Spleen (tissue), 11 donors: ENCODE results near the gene SEMA3B. TPM values are rescaled to one million over a fixed set of nuclear protein-coding genes. Genes with fewer than 3 reads are reported as not detected.
"Not testable (repeated sequence)": the region's sequence is repeated elsewhere in the genome, so short reads cannot be mapped to it uniquely, and the experiment has no call there.

Experiments used
- DNase-seq: peaks from one replicate; pipeline ENCODE4 v3.0.0-alpha.2; 2020
- H3K27ac ChIP-seq, 8 donors: fragments of 200-600 bp; sonication (generic) in 7 of 8; 1 replicate in 4 of 8; 2 replicates in 4 of 8; pipeline versions ENCODE4 v1.5.0 to v1.8.0; 2016 to 2021; ENCODE audit warnings: inconsistent platforms in 4 of 8, mild to moderate bottlenecking in 4 of 8, moderate library complexity in 1 of 8
- H3K27me3 ChIP-seq, 7 donors: fragments of 200-600 bp; sonication (generic) in 6 of 7; replicated peaks in 1 of 7; 1 replicate in 4 of 7; 2 replicates in 3 of 7; pipeline versions ENCODE4 v1.5.0 to v1.8.0; 2016 to 2021; ENCODE audit warnings: inconsistent platforms in 3 of 7, mild to moderate bottlenecking in 1 of 7
- H3K36me3 ChIP-seq, 6 donors: fragments of 200-600 bp; sonication (generic) in 5 of 6; 1 replicate in 4 of 6; 2 replicates in 2 of 6; pipeline versions ENCODE4 v1.5.0 to v1.8.0; 2016 to 2021; ENCODE audit warnings: inconsistent platforms in 2 of 6
- H3K4me1 ChIP-seq, 6 donors: fragments of 200-600 bp; sonication (generic) in 5 of 6; 1 replicate in 3 of 6; 2 replicates in 3 of 6; pipeline versions ENCODE4 v1.5.0 to v1.8.0; 2016 to 2021; ENCODE audit warnings: inconsistent platforms in 3 of 6
- H3K4me3 ChIP-seq, 8 donors: fragments of 200-600 bp; sonication (generic) in 7 of 8; 1 replicate in 4 of 8; 2 replicates in 4 of 8; pipeline versions ENCODE4 v1.5.0 to v1.8.0; 2016 to 2021; ENCODE audit warnings: inconsistent platforms in 4 of 8, mild to moderate bottlenecking in 4 of 8, moderate library complexity in 2 of 8
- H3K9me3 ChIP-seq, 8 donors: fragments of 200-600 bp; sonication (generic) in 7 of 8; 1 replicate in 4 of 8; 2 replicates in 4 of 8; pipeline versions ENCODE4 v1.5.0 to v1.8.0; 2016 to 2021; ENCODE audit warnings: inconsistent platforms in 4 of 8
- POLR2A ChIP-seq, 3 donors: fragments of 450-650 bp; IDR thresholded peaks; one replicate each; pipeline ENCODE4 v1.5.1; 2017; ENCODE audit warnings: antibody characterized with exemption in 3 of 3, mild to moderate bottlenecking in 1 of 3
- POLR2AphosphoS5 ChIP-seq, 3 donors: sonication (generic); formaldehyde crosslinking; IDR thresholded peaks; one replicate each; pipeline ENCODE4 v1.5.1; 2017; ENCODE audit warnings: antibody characterized with exemption in 3 of 3
- WGBS, 5 donors: extraction: QIAGEN DNeasy Blood & Tissue Kit in 3 of 5; methylation state at CpG; one replicate each; pipeline versions ENCODE4 v1.1.5 to v1.1.7; 2013 to 2018; 5-methylcytosine and 5-hydroxymethylcytosine counted together
- intact Hi-C: fragments of 100-400 bp; cut with DNase I; formaldehyde crosslinking; loops from one replicate; pipeline ENCODE4 v1.15.0; 2023; ENCODE audit warnings: low total_unique reads
- polyA plus RNA-seq, 3 donors: library from polyadenylated mRNA; stranded (reverse); fragments of 200-250 nt; gene quantifications; one replicate each; pipeline ENCODE4 v1.2.1, GENCODE V29; 2013
- total RNA-seq, 7 donors: library from RNA; depleted of rRNA in 3 of 7; stranded (reverse); fragments of >200 nt in 3 of 7; fragmentation: NEBNext Ultra II Directional in 4 of 7; extraction: Animal tissue kit (Norgen Biotek cat#: 25700) in 4 of 7; gene quantifications; one replicate each; pipeline versions ENCODE4 v1.1.0 to v1.2.1, GENCODE V29; 2016 to 2021
- TF ChIP-seq, protein P1 (sequence below), 11 experiments: fragments of 200-600 bp in 7 of 11; fragments of 450-650 bp in 4 of 11; sonication (generic) in 4 of 11; IDR thresholded peaks in 8 of 11; conservative IDR thresholded peaks in 3 of 11; 1 replicate in 7 of 11; 2 replicates in 4 of 11; pipeline versions ENCODE4 v1.4.0 to v1.8.0; 2016 to 2021; ENCODE audit warnings: antibody characterized with exemption in 11 of 11, inconsistent platforms in 4 of 11, mild to moderate bottlenecking in 1 of 11
- donor health status: healthy with polysubstance abuse.
- donor health status: DM: no; HTN: no; CAD: no; lungs with moderate emphysema.
- donor health status: DM: no; HTN: no; CAD: no.
- donor health status: Bipolar disorder and iron deficiency.
- donor health status: healthy.
- donor health status: DM: no; HTN: no; CAD: no.
- donor health status: DM: yes; HTN: yes; CAD: no.

SEMA3B gene
- total and polyA plus RNA-seq, 10 donors, result 2.2 to 14.5 (median 4.0) TPM

DNA sequence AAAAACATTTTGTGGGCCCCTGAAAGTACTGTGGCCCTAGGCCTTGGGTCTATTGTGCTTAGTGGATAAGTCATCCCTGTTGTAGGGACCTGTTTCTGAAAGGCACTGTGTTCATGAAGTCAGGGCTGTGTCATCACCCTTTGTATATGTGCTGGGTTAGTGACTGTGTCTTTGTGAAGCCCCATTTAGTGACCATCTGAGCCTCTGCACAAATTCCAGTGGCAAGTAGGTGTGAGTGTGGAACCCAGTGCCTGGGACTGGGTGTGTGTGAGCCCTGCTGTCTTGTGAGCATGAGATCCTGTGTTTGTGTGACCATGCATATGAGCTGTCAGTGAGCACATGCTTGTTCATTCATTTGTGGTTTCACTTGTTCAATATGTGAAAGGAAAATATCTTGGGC, 35.7 kb downstream of the SEMA3B start:
- TF ChIP-seq POLR2AphosphoS5 (IDR thresholded peaks at IDR 0.05) (peak in 1 of 3 donors; percentile 51), POLR2A (IDR thresholded peaks at IDR 0.05) (no peak)
- TF ChIP-seq, protein P1, sequence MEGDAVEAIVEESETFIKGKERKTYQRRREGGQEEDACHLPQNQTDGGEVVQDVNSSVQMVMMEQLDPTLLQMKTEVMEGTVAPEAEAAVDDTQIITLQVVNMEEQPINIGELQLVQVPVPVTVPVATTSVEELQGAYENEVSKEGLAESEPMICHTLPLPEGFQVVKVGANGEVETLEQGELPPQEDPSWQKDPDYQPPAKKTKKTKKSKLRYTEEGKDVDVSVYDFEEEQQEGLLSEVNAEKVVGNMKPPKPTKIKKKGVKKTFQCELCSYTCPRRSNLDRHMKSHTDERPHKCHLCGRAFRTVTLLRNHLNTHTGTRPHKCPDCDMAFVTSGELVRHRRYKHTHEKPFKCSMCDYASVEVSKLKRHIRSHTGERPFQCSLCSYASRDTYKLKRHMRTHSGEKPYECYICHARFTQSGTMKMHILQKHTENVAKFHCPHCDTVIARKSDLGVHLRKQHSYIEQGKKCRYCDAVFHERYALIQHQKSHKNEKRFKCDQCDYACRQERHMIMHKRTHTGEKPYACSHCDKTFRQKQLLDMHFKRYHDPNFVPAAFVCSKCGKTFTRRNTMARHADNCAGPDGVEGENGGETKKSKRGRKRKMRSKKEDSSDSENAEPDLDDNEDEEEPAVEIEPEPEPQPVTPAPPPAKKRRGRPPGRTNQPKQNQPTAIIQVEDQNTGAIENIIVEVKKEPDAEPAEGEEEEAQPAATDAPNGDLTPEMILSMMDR (IDR thresholded peaks at IDR 0.05 in 8 of 11, conservative IDR thresholded peaks at IDR 0.05 in 3 of 11), result no peak
- intact Hi-C loops, result no loop called here
- no peak for DNase-seq
- peaks cover 0 to 20% (median 14%) of the 10 kb centered on the region in 8 donors for H3K9me3 ChIP-seq
- H3K27me3 ChIP-seq, result no peaks in the 10 kb centered on the region
- H3K4me3 ChIP-seq, result no peak overlapping the region
- H3K4me1 ChIP-seq, result peaks cover 7 to 62% (median 32%) of the 10 kb centered on the region in 6 donors
- peaks cover 0 to 19% (median 3%) of the 10 kb centered on the region in 6 donors for H3K36me3 ChIP-seq
- peak overlapping the region in 4 of 8 donors; percentile 3 to 38 (median 20) for H3K27ac ChIP-seq

DNA sequence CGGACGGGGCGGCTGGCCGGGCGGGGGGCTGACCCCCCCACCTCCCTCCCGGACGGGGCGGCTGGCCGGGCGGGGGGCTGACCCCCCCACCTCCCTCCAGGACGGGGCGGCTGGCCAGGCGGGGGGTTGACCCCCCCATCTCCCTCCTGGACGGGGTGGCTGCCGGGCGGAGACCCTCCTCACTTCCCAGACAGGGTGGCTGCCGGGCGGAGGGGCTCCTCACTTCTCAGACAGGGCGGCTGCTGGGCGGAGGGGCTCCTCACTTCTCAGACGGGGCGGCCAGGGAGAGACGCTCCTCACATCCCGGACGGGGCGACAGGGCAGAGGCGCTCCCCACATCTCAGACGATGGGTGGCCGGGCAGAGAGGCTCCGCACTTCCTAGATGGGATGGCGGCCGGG, 43.1 kb downstream of the SEMA3B start:
- Histone ChIP-seq H3K4me1 (peaks cover 6 to 49% (median 26%) of the 10 kb centered on the region in 6 donors), H3K36me3 (peaks cover 0 to 46% (median 3%) of the 10 kb centered on the region in 6 donors), H3K4me3 (peak overlapping the region in 6 of 8 donors; percentile 14 to 64 (median 36)), H3K9me3 (peaks cover 0 to 20% (median 14%) of the 10 kb centered on the region in 8 donors), H3K27ac (peak overlapping the region in 6 of 8 donors; percentile 43 to 88 (median 82))
- H3K27me3 ChIP-seq, intact Hi-C loops, DNase-seq: not testable (repeated sequence)
- 80 to 97% (median 83%) methylated on average over 6 to 32 of the region's 32 CpGs; no CpG with 5 or more reads in 1 of the 5 donors for WGBS, 5 donors

DNA sequence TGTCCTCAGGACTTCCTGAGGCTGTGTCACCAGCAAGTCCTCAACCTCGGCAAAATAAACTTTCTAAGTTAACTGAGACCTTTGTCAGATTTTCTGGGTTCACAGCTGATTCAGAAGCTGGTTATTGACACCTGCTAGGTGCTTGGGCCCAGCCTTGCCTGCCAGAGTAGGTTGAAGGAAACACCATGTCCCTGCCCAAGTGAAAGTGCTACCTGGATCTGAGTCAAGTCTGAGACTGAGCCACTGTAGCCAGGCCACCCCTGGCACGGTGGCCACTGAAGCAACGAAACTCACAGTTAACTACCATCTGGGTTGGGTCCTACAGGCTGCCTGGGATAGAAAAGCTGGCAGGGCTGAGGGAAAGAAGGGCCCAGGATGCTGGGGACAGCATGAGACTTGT, 45.4 kb downstream of the SEMA3B start:
- peak overlapping the region in 6 of 8 donors; percentile 6 to 93 (median 47) for H3K27ac ChIP-seq
- 56 to 85% (median 77%) methylated on average over 3 of the region's 3 CpGs for WGBS, 5 donors
- TF ChIP-seq, protein P1 (IDR thresholded peaks at IDR 0.05 in 8 of 11, conservative IDR thresholded peaks at IDR 0.05 in 3 of 11), result no peak
- TF ChIP-seq POLR2A (IDR thresholded peaks at IDR 0.05) (no peak), POLR2AphosphoS5 (IDR thresholded peaks at IDR 0.05) (peak in 1 of 3 donors; percentile 44)
- H3K4me3 ChIP-seq, result peak overlapping the region in 1 of 8 donors; percentile 11
- peaks cover 2 to 53% (median 20%) of the 10 kb centered on the region in 6 donors for H3K36me3 ChIP-seq
- DNase-seq, result no peak
- no peaks in the 10 kb centered on the region for H3K27me3 ChIP-seq
- H3K9me3 ChIP-seq, result no peaks in the 10 kb centered on the region
- peaks cover 6 to 72% (median 47%) of the 10 kb centered on the region in 6 donors for H3K4me1 ChIP-seq
- intact Hi-C loops, result no loop called here

DNA sequence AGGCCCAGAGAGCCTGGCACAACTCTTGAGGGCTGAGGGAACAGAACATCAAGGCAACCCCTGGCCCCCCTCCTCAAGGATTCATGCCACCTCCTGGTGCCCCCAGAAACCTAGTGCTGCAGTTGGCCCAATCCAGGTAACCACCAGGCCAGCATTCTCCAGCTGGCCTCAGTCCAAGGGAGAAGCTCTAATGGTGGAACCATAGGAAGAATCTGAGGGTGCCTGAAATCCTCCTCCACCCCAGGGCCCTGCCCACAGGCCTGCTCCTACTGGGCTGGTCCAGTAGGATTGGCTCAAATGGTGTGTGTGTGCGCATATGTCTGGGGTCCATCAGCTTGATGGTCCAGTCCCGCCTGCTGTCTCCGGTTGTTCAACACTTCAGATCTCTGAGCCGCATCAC, 45.9 kb downstream of the SEMA3B start:
- no peak for DNase-seq
- Histone ChIP-seq H3K27me3 (no peaks in the 10 kb centered on the region), H3K36me3 (peaks cover 2 to 53% (median 24%) of the 10 kb centered on the region in 6 donors), H3K27ac (peak overlapping the region in 5 of 8 donors; percentile 13 to 93 (median 50)), H3K9me3 (no peaks in the 10 kb centered on the region), H3K4me1 (peaks cover 6 to 73% (median 49%) of the 10 kb centered on the region in 6 donors), H3K4me3 (peak overlapping the region in 1 of 8 donors; percentile 11)
- intact Hi-C loops, result no loop called here
- TF ChIP-seq POLR2AphosphoS5 (IDR thresholded peaks at IDR 0.05), result peak in 2 of 3 donors; percentile 48 to 67
- TF ChIP-seq, protein P1 (IDR thresholded peaks at IDR 0.05 in 8 of 11, conservative IDR thresholded peaks at IDR 0.05 in 3 of 11), result no peak
- TF ChIP-seq POLR2A (IDR thresholded peaks at IDR 0.05), result no peak
- WGBS, 5 donors, result 91 to 96% (median 91%) methylated on average over 4 of the region's 4 CpGs
